OCI-LY1 (cell line): Measurements from ENCODE around the gene IFRD2.

Experiments
- CTCF ChIP-seq: fragments of 200-600 bp; sonication (generic), shearing (Covaris generic); IDR thresholded peaks from 2 replicates; pipeline ENCODE4 v1.5.1; 2017; ENCODE audit warnings: mild to moderate bottlenecking, antibody characterized with exemption, low read length, moderate library complexity, mixed read lengths
- EZH2 ChIP-seq: fragments of 200-600 bp; sonication (generic), shearing (Covaris generic); IDR thresholded peaks from 2 replicates; pipeline ENCODE4 v1.8.0; 2017; ENCODE audit warnings: borderline replicate concordance, mixed run types, mild to moderate bottlenecking, antibody characterized with exemption, low read length, moderate library complexity, mixed read lengths

- TF ChIP-seq EZH2 (no peak), CTCF (no peak)
These were observed 21.6 kb downstream of the IFRD2 start for GRCh38 chr3:50270422-50271224.
